H4 (cell line): ENCODE results near the gene VDR. TPM values are rescaled to one million over a fixed set of nuclear protein-coding genes. Genes with fewer than 3 reads are reported as not detected.
A peak's percentile ranks its signal among the peaks of the same experiment; 100 is the strongest.
"Not testable (repeated sequence)": the region's sequence is repeated elsewhere in the genome, so short reads cannot be mapped to it uniquely, and the experiment has no call there.

Experiments
- DNase-seq: peaks from one replicate; pipeline ENCODE4 v3.0.0-alpha.2; 2015; ENCODE audit warnings: low spot score
- total RNA-seq: library from RNA; depleted of rRNA; stranded (reverse); fragments of >200 nt; shearing (Covaris generic); gene quantifications from 2 replicates; pipeline ENCODE4 v1.2.3, GENCODE V29; 2014

Gene VDR
- total RNA-seq, 1 experiment from 2014 or later, result 7.3 TPM

DNA sequence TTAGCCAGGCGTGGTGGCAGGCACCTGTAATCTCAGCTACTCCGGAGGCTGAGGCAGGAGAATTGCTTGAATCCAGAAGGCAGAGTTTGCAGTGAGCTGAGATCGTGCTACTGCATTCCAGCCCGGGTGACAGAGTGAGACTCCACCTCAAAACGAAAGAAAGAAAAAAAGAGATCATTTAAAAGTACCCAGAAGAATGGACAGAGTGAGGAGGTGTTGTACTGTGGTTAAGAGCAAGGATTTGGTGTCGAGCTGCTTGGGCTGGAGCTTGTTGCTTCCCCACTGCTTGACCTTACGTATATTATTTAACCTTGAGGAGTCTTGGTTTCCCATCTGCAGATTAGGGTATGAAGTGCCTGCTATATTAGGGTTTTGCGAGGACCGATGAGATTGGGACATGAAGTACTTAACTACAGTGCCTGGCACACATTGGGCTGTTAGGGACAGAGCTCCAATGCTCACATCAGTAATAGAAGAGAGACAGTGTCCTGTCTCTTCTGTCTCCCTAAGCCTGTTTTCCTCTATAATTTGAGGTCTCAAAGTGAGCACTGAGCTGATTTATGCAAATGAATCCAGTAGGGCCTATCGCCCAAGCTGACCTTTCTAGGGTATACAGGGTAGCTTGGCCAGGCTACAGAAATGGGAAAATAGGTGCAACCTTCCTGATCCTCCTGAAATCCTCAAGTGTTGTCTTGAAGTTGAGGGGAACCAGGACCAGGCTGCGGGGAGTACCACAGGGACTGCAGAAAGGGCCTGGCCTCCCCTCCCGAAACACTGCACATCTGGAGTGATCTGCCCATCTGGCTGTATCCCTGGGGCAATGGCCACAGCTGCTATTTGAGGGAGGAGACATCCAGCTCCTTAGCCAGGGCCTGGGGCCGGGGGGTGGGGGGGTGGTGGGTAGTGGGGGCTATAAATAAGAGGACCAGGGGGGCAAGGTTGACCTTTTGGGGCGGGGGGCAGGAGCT is 76.5 kb downstream of the VDR start:
- DNase-seq, result no peak

DNA sequence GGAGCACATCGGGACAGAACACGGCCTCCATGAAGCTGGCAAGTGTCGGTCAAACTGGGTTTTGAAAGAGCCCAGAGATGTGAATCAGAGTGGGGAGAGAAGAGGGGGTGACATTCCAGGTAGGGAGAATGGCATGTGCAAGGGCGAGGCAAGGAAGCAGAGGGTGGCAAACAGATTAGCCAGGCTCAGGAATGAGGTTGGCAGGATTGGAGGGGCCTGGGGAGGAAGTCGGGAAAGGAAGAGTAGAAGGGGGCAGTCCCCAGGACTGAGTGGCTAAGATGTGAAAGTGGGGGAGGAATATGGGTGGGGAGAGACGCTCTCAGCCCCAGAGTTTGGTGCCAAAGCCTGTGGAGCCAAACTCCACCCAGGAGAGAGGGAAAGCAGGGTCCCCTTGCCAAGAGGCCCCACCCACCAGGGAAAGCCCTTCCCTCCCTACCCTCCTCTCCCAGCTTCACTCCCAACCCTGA is 79.6 kb downstream of the VDR start:
- DNase-seq, result no peak

DNA sequence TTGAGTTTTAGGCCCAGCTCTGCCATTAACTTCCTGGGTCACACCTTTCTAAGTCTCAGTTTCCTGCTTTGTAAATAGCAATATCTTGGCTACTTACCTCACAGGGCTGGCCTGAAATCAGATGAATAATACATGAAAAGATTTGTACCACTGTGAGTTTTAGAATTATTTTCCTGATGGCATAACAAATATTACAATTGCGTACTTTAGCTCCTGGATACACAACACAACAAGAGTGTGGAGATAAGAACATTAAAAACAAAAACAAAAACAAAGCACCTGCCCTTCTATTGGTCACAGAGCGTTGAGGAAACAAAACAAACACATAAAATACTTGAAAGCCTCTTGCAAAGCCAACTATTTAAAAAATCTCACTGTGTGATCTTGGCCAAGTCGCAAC is 80.2 kb downstream of the VDR start:
- DNase-seq, result no peak

DNA sequence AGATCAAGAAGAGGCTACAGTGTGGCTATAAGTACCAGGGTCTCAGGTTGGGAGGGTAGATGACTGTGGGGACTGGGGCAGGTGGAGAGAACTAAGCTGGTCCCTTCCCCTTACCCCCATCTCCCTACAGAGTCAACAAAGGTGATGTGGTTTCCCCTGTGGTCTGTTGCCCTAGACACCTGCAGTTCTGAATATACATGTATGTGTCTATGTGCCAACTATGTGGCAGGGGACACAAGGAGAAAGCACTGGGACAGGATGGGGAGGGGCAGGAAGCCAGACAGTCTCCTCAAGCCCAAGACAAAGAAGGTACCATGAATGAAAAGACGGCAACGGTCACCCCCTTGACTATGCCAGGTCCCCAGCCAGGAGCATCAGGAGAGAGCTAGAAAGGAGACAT is 80.6 kb downstream of the VDR start:
- DNase-seq, result no peak

DNA sequence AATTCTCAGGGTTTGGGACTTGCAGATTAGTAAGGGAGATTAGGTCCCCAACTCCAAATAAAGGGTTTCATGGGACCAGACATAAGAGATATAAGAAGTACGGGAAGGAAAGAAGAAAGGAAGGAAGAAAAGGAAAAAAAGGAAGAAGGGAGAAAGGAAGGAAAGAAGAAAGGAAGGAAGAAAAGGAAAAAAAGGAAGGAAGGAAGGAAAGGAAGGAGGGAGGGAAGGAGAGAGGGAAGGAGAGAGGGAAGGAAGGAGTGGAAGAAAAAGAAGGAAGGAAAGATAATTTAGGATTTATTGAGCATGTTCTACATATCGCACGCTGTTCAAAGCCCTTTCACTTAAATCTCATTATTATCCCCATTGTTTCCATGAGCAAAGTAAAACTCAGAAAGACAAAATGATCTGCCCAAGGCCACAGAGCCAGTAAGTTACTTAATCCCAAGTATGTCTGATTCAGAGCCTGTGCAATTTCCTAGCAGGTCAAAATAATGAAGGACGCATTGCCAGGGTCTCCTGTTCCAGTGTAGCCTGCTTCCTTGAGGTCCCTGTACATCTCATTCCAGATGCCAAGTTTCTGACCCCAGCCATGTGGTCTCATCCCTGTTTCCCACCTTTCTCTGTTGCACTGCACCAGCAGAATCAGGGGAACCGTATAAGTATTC is 81.2 kb downstream of the VDR start:
- DNase-seq, result no peak

DNA sequence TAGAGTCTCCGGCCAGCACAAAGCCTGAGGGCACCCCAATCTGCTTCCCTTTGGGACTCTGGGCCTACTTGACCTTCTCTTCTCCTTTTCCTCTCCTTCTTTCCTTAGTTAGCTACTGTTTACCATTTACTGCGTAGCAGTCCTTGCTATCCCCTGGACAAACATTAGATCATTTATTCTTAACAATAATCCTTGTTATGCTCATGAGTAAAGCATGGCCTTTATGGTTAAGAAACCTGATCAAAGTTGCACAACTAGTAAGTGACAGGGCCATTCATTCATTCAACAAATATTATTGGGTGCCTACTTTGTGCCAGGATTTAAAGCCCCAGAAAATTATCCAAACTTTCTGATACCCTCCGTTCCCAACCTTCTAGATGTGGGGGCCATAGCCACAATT is 81.9 kb downstream of the VDR start:
- DNase-seq, result no peak

DNA sequence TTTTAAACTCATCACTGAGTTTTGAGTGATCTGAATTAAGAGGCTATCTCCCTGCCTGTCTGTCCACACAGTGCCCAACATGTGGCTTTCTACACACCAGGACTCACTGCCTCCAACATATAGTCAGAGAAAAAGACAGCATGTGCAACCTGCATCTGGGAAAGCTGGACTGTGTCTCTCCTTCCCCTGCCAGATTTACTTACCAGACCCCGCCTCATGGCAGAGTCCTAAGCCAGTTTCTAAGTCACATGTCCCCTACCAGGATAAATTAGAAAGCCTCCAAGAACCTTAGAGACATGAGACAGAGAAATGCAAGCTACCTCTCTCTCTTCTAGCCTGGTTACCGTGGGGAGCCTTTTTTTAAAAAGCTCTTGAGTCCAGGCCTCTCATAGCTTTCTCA is 82.4 kb downstream of the VDR start:
- DNase-seq, result no peak

DNA sequence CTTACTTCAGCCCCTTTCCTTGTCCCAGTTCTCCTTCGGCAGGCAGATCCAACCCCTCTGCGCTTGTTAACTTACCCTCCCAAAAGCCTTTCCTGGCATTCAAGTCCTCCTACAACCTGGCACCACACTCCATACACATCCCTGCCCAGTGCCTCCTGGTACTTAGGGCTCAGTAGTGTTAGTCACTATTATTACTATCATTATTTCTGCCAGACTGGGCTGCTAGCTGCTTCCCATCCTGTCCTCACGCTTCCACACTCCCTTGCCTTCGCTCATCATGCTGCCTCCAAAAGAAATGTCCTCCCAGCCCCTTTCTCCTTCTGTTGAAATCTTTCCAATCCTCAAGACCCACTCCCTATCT is 83.5 kb downstream of the VDR start:
- DNase-seq, result no peak

DNA sequence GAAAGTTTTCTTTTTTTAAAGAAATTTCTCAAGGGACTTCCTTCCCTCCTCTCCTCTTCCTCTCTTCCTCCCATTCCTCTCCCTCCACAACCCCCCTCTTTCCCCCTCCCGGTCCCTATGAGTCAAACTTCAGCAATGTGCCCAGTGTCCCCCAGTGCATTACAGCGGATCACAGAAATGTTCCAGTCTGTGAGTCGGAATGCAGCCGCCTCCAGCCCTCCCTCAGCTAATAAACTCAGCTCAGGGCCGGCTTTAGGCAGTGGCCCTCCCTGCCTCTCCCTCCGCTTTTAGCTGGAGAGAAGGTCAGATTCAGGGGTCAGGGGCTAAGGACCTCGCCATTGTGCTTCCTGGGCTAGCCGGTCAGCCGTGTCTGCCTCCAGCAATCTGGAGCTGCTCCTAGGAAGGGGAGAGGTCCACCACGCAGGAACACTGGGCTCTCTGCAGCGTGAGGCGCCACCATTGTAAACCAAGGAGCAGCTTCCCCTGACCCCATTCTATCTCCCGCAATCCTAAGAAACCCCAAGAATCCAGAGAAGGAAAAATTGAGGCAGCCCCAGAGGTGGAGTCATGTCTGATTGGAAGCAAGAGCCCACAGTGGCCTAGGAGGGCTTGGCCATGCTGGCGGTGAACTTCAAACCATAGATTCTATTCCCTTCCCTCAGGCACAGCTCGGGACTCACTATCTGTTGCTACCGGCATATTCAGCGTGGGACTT is 84.0 kb downstream of the VDR start:
- DNase-seq, result peak; percentile 94

DNA sequence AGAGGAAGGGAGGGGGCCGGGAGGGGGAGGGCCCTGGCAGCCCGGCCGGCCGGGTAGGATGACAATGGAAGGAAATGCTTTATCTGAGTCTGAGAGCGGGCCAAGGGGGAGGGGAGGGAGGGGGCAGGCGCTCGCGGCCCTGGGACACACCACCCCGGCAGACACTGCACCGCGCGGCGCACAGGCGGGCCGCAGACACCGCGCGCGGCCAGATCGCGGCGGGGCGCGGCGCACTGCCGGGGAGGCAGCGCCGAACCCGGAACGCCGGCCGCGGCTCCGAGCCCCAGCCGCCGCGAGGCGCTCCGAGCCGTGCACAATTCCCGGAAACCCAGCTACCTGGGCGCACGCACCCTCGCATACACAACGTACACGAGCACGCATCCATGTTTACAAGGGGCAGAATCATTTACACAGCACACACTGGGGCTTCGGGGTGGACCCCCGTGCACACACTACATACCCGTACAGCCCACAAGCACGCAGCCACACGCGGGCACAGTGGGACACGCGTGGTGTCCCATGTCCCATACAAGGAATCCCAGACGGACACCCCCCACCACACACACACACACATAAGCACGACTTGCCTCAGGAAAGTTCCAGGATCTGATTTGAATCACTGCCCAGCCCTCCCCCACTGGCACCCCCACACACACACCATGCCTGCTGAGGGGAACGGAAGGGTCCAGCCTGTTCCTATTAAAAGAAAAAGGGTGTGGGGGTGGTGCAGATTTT is 84.7 kb downstream of the VDR start, which contains the start of gene HDAC7:
Gene HDAC7 (minus strand): TSS at position 8 of the 735 bp plus-strand sequence. CDS start 118 bp downstream, outside the sequence.
- DNase-seq, result peak; percentile 72

DNA sequence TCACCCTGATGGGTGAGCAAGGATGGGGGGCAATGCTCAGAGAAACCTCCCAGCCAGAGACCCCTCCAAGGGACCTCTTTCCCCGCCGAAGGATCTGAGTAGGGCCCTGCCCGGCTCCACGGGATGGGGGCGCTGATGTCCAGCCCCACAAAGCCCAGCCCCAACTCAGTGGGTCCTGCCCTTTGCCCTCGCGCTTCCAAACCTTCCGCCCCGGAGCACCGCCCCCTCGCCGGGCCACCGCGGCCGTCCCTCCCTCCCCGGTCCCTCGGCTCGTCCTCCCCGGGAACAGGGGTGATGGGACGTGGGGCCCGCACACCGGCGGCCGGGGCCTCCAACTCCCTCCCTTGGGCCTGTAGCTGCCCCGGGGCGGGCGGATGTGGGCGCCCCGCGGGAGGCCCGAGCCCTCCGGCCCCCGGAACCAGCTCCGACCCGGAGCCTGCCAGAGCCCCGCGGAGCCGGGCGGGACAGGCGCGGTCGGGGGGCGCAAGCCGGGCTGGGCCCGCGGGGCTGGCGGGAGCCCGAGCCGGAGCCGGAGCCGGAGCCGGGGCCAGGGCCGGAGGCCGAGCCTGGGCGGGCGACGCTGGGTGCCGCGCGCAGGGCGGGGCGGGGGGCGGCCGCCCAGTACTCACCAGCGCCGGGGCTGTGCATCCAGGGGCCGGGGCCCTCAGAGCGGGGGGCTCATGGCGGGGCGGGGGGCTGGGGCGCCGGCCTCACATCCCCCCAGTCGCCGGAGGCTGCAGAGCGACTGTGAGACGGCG is 85.5 kb downstream of the VDR start:
- DNase-seq, result no peak

DNA sequence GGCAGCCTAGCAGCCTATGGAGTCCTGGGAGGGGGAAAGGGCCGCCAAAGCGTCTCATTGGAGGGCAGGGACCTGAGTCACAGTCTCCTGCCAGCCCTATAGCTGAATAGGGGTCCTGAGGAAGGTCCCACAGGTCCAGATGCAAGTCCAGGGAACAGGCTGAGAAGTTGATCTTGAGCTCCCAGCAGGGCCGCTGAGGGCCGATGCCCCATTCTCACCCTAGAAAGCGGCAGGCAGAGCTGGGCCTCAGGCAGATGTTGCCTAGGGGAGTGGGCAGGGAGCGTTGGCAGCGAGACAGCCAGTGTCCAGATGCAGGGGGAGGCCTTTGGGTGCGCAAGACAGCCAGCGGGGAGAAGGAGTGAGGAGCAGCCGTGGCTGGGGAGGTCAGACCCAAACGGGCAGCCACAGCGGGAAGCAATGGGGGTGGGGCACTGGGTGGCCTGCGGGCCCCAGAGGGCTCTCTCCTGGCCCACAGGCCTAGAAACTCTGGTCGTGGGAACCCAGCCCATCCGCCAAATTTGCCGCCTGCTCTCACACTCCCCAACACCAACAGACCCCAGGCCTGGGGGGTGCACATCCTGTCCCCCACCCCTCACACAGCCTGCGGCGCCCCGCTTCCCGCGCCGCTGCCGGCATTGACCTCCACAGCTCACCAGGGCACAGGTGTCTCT is 86.2 kb downstream of the VDR start:
- DNase-seq, result no peak

DNA sequence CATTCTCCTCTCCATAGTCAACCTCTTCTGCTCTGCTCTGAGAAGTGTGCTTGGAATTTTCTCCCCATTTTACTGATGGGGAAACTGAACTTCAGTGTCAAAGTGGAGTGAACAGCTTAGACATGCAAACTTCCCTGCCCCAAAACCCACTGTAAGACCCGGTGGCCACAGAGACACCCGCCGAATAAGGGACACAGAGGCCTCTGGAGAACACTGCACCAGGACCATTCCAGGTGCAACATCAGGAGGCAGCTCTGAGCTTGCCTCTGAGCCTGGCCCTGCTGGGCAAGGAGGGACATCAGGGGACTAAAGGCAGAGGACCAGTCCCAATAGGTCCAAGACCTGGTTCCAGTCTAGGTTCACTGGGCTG is 86.8 kb downstream of the VDR start:
- no peak for DNase-seq

DNA sequence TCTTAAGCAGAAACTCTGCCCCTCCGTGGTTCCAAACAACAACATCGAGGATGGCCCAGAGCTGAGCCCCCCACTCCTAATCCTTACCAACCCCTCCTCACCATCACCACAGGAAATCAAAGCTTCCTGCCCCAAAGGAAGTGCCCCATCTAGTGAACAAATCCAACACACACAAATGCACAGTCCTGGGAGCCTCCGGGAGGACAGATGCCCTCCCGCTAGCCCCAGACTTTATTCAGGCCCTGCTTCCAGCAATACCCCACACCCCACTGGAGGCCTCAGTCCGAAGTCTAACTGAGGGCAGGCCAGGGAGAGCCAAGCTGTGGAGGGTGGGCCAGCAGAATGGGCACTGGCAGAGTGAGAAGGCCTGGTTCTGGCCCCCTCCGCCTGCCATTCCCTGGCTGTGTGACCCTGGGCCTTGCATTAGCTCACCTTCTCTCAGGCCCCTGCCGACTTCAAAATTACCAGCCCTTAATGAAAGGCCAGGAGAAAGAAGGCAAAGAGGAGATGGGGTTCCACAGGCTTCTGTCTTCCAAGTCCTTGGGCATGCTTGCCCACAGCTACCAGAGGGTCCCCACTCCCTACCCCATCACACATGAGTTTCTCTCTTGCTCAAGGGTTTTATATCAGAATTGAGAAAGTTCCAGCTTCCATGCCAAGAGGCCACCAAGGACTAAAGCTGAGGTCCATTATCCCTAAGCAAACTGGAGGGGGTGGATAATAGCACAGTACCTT is 87.4 kb downstream of the VDR start:
- no peak for DNase-seq

DNA sequence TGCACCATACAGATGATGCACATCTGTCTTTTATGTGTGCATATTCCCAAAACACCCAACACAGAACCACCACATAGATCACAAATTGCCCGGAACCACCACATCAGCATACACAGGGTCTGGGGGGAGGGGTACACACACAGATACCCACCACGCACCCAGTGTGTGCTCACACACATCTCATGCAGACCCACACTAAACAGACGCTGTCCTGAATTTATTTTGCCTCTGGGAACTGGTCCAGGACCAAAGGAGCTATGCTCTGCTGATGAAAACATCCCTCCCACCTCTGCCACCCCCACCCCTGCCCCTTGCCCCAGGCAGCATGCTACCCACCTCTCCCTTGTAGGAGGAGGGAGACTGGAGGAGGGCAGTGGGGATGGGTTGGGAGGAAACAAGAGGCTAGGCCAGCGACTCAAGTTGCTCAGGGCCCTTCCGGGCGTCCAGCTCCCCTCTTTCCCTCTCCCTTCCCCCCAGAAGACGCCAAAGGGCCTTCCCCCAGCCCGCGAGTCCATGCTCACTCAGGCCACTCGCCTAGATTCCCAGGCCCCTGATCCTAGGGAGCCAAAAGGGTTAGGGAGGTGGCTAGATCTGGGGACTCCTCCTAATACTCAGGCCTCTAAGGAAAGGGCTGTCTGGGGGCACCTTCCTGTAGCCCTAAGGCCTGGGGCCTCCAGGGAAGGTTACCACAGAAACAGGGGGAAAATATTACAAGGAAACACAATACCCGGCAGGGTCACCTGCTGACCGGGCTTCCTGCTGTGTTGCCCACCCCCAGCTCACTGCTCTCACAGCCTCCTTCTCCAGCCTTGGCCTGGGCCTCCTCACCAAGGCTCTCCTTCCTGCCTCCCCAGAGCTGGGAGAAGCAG is 88.2 kb downstream of the VDR start:
- no peak for DNase-seq

DNA sequence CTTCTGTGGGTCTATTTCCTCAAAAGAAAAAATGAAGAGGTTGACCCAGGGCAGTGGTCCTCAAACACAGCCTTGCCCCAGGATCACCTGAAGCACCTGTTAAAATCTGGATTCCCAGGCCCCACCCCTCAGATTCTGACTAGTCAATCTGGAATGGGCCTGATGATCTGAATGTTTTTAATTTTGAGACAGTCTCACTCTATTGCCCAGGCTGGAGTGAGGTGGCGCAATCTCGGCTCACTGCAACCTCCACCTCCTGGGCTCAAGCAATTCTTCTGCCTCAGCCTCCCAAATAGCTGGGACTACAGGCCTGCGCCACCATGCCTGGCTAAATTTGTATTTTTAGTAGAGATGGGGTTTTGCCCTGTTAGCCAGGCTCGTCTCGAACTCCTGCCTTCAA is 89.3 kb downstream of the VDR start:
- DNase-seq, result not testable (repeated sequence)

DNA sequence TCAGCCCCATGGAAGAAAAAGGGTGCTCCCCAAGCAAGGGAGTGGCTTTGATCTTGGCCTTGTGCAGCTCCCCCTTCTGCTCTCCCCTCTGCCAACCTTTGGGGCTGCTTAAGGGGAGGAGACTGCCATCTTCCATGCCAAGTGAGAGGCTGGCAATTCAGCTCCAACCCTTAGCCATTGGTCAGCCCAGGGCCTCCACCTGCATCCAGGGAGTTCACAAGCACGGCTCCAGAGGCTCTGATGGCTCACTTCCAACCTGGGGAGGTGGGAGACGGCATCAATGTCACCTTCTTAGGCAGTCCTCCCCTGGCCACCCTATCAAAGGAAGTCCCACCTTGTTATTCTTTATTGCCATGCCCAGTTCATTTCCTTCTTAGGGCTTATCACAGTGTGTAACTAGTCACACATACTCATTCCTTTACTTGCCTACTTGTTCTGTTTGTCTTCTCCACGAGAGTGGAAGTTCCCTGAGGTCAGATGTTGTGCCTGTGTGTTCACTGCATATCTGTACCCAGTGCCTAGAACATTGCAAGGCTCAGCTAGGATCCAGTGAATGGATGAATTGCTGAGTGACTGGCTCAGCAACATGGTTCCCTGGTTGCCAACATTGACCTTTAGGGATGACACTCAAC is 90.1 kb downstream of the VDR start:
- no peak for DNase-seq

DNA sequence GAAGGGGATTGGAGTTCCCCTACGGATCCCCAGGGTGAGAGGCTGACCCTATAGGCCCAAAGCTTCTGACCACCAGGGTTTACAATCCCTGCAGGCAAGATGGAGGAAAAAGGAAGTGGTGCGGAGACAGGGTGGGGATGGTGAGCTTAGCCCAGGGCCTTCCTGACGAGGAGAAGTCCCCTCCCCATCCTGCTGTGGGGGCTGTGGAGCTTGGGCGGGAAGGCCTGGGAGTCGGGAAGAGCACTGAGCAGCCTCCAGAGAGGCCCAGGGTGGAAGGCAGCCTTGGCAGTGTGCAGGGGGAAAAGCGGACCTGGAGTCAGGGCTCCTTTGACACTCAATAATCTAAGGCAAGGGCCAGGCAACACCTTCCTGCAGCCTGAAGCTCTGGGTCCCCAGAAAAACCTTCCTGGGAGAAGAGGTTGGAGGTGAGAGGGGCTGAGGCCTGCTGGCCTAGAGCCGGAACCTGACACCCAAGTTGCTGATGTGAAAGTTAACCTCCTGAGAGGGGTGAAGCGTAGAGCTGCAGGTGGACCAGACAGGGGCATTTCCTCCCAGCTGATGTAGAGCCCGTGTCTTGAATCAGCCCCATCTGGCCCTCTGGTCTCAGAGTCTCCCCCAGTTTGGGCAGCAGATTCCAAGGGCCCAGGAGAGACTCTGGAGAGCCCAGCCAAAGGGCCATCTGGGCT is 91.1 kb downstream of the VDR start:
- DNase-seq, result no peak
